Activated T-helper 2 cell treated with anti-CD3 and anti-CD28 coated beads, Interferon-gamma antibody, Interleukin-2, Interleukin-4, amounts not matched to agents 10 μg/mL and 5 μg/mL and 100 μg/mL, durations not matched to agents 14 hours and 24 hours and 36 hours (primary cell): ENCODE data around the gene OR2A25. TPM values are rescaled to one million over a fixed set of nuclear protein-coding genes. Genes with fewer than 3 reads are reported as not detected.

ENCODE experiments used
- DNase-seq: peaks from one replicate; pipeline ENCODE4 v3.0.0; 2021; ENCODE audit warnings: low spot score
- H3K27ac Mint-ChIP-seq: one replicate; pipeline ENCODE4 v1.8.0; 2021; ENCODE audit warnings: mixed read lengths
- H3K27me3 Mint-ChIP-seq: one replicate; pipeline ENCODE4 v1.8.0; 2021; ENCODE audit warnings: low read depth, mixed read lengths
- H3K36me3 Mint-ChIP-seq: one replicate; pipeline ENCODE4 v1.8.0; 2021; ENCODE audit warnings: low read depth, mixed read lengths
- H3K4me1 Mint-ChIP-seq: one replicate; pipeline ENCODE4 v1.8.0; 2021; ENCODE audit warnings: low read depth, mixed read lengths
- H3K4me3 Mint-ChIP-seq: one replicate; pipeline ENCODE4 v1.8.0; 2021; ENCODE audit warnings: low read depth, mild to moderate bottlenecking, moderate library complexity, mixed read lengths
- H3K9me3 Mint-ChIP-seq: one replicate; pipeline ENCODE4 v1.8.0; 2021; ENCODE audit warnings: mixed read lengths
- intact Hi-C: fragments of 100-400 bp; cut with micrococcal nuclease; formaldehyde crosslinking; loops from one replicate; pipeline ENCODE4 v1.15.1; 2023
- total RNA-seq: library from RNA; stranded (reverse); gene quantifications from 2 replicates; pipeline ENCODE4 v1.2.3, GENCODE V29; 2022

OR2A25 gene
- not detected in 2 replicates for total RNA-seq

- H3K4me3 Mint-ChIP-seq, result no peak within 1 kb of the TSS
- no peak for DNase-seq
- intact Hi-C loops, result no loop called here
Measured at GRCh38 chr7:144069511-144069910, at the start of gene OR2A25. Gene OR2A25, plus strand, starts transcription at chr7:144069811. Its CDS starts 4,409 bp downstream, at chr7:144074220.

GRCh38 chr7:144020340-144020739 is 49.3 kb upstream of the OR2A25 start:
- no peak for DNase-seq
- intact Hi-C loops, result loop anchor here (10.0 kb wide), 1 partner anchor 96 kb away; no protein-coding TSS in a partner anchor
- H3K27me3 Mint-ChIP-seq, result peaks cover 1% of the 10 kb centered on the region
- no peak overlapping the region for H3K4me3 Mint-ChIP-seq
- no peak overlapping the region for H3K27ac Mint-ChIP-seq
- peaks cover 2% of the 10 kb centered on the region for H3K4me1 Mint-ChIP-seq
- no peaks in the 10 kb centered on the region for H3K36me3 Mint-ChIP-seq
- H3K9me3 Mint-ChIP-seq, result no peaks in the 10 kb centered on the region

More at GRCh38 chr7:144069511-144069910, at the start of gene OR2A25:
- Mint-ChIP-seq H3K4me1 (no peaks in the 10 kb centered on the region), H3K27ac (no peak within 1 kb of the TSS), H3K27me3 (peaks cover 1% of the 10 kb centered on the region), H3K9me3 (no peaks in the 10 kb centered on the region), H3K36me3 (no peaks in the 10 kb centered on the region)

GRCh38 chr7:144022169-144022568 is 47.4 kb upstream of the OR2A25 start:
- intact Hi-C loops, result loop anchor here (10.0 kb wide), 1 partner anchor 97 kb away; no protein-coding TSS in a partner anchor

GRCh38 chr7:144023171-144023827 is 46.3 kb upstream of the OR2A25 start:
- Mint-ChIP-seq H3K4me3 (no peak overlapping the region), H3K27ac (no peak overlapping the region), H3K27me3 (peaks cover 1% of the 10 kb centered on the region), H3K9me3 (no peaks in the 10 kb centered on the region), H3K4me1 (peaks cover 4% of the 10 kb centered on the region), H3K36me3 (no peaks in the 10 kb centered on the region)
- intact Hi-C loops, result loop anchor here (10.0 kb wide), 1 partner anchor 98 kb away; no protein-coding TSS in a partner anchor
- DNase-seq, result no peak

More at GRCh38 chr7:144022169-144022568, 47.4 kb upstream of the OR2A25 start:
- Mint-ChIP-seq H3K27me3 (peaks cover 1% of the 10 kb centered on the region), H3K36me3 (no peaks in the 10 kb centered on the region), H3K27ac (no peak overlapping the region), H3K4me3 (no peak overlapping the region), H3K9me3 (no peaks in the 10 kb centered on the region), H3K4me1 (peaks cover 2% of the 10 kb centered on the region)
- DNase-seq, result no peak

GRCh38 chr7:144024213-144024612 is 45.4 kb upstream of the OR2A25 start:
- intact Hi-C loops, result loop anchor here (10.0 kb wide), 1 partner anchor 99 kb away; no protein-coding TSS in a partner anchor
- Mint-ChIP-seq H3K9me3 (no peaks in the 10 kb centered on the region), H3K36me3 (no peaks in the 10 kb centered on the region)

GRCh38 chr7:144026203-144026883 is 43.3 kb upstream of the OR2A25 start:
- Mint-ChIP-seq H3K27me3 (peaks cover 7% of the 10 kb centered on the region), H3K4me3 (no peak overlapping the region), H3K9me3 (no peaks in the 10 kb centered on the region), H3K27ac (no peak overlapping the region), H3K4me1 (peaks cover 2% of the 10 kb centered on the region), H3K36me3 (no peaks in the 10 kb centered on the region)
- DNase-seq, result no peak
- intact Hi-C loops, result loop anchor here (10.0 kb wide), 1 partner anchor 102 kb away; no protein-coding TSS in a partner anchor

More at GRCh38 chr7:144024213-144024612, 45.4 kb upstream of the OR2A25 start:
- Mint-ChIP-seq H3K27ac (no peak overlapping the region), H3K4me1 (peaks cover 4% of the 10 kb centered on the region), H3K4me3 (no peak overlapping the region), H3K27me3 (peaks cover 2% of the 10 kb centered on the region)
- no peak for DNase-seq

- Mint-ChIP-seq H3K4me3 (no peak overlapping the region), H3K27me3 (peaks cover 12% of the 10 kb centered on the region), H3K36me3 (no peaks in the 10 kb centered on the region), H3K27ac (no peak overlapping the region), H3K9me3 (no peaks in the 10 kb centered on the region), H3K4me1 (peaks cover 2% of the 10 kb centered on the region)
- no peak for DNase-seq
- intact Hi-C loops, result loop anchor here (10.0 kb wide), 1 partner anchor 102 kb away; no protein-coding TSS in a partner anchor
Measured at GRCh38 chr7:144027070-144027469, 42.5 kb upstream of the OR2A25 start.

- intact Hi-C loops, result loop anchor here (10.0 kb wide), 1 partner anchor 103 kb away; no protein-coding TSS in a partner anchor
- H3K36me3 Mint-ChIP-seq, result no peaks in the 10 kb centered on the region
- no peak for DNase-seq
- no peak overlapping the region for H3K4me3 Mint-ChIP-seq
- H3K9me3 Mint-ChIP-seq, result no peaks in the 10 kb centered on the region
- H3K27me3 Mint-ChIP-seq, result peaks cover 12% of the 10 kb centered on the region
- H3K27ac Mint-ChIP-seq, result no peak overlapping the region
- H3K4me1 Mint-ChIP-seq, result peaks cover 2% of the 10 kb centered on the region
Measured at GRCh38 chr7:144027974-144028373, 41.6 kb upstream of the OR2A25 start.

- Mint-ChIP-seq H3K9me3 (no peaks in the 10 kb centered on the region), H3K27me3 (peaks cover 12% of the 10 kb centered on the region), H3K4me3 (no peak overlapping the region), H3K36me3 (no peaks in the 10 kb centered on the region), H3K27ac (no peak overlapping the region), H3K4me1 (peaks cover 2% of the 10 kb centered on the region)
- DNase-seq, result no peak
- intact Hi-C loops, result loop anchor here (10.0 kb wide), 1 partner anchor 104 kb away; no protein-coding TSS in a partner anchor
Measured at GRCh38 chr7:144028547-144028946, 41.1 kb upstream of the OR2A25 start.

- Mint-ChIP-seq H3K27me3 (peaks cover 14% of the 10 kb centered on the region), H3K4me3 (no peak overlapping the region), H3K27ac (no peak overlapping the region), H3K9me3 (no peaks in the 10 kb centered on the region), H3K4me1 (peaks cover under 1% of the 10 kb centered on the region), H3K36me3 (no peaks in the 10 kb centered on the region)
- no peak for DNase-seq
- intact Hi-C loops, result no loop called here
Measured at GRCh38 chr7:144032516-144032915, 37.1 kb upstream of the OR2A25 start.

GRCh38 chr7:144032985-144033709 is 36.5 kb upstream of the OR2A25 start:
- Mint-ChIP-seq H3K27ac (no peak overlapping the region), H3K4me3 (no peak overlapping the region), H3K9me3 (no peaks in the 10 kb centered on the region), H3K4me1 (no peaks in the 10 kb centered on the region), H3K36me3 (no peaks in the 10 kb centered on the region), H3K27me3 (peaks cover 14% of the 10 kb centered on the region)
- no peak for DNase-seq
- intact Hi-C loops, result no loop called here

GRCh38 chr7:144035385-144035784 is 34.2 kb upstream of the OR2A25 start:
- no peak for DNase-seq
- Mint-ChIP-seq H3K4me3 (no peak overlapping the region), H3K4me1 (peaks cover 2% of the 10 kb centered on the region), H3K36me3 (no peaks in the 10 kb centered on the region), H3K9me3 (no peaks in the 10 kb centered on the region), H3K27ac (no peak overlapping the region), H3K27me3 (peaks cover 14% of the 10 kb centered on the region)
- intact Hi-C loops, result no loop called here
